GM12878 (cell line): ENCODE measurements around the gene MGME1. TPM values are rescaled to one million over a fixed set of nuclear protein-coding genes. Genes with fewer than 3 reads are reported as not detected.

Experiments used
- CBFB ChIP-seq: IDR thresholded peaks from 2 replicates; pipeline ENCODE4 v1.6.1; 2016; ENCODE audit warnings: antibody characterized with exemption, low read depth
- CBX5 ChIP-seq: sonication (generic); IDR thresholded peaks from 2 replicates; pipeline ENCODE4 v1.6.1; 2016; ENCODE audit warnings: low read depth, moderate library complexity, mild to moderate bottlenecking, inconsistent platforms
- CEBPZ ChIP-seq: fragments of 150-350 bp; IDR thresholded peaks from 2 replicates; pipeline ENCODE4 v1.6.1; 2016; ENCODE audit warnings: low read depth, low read length
- FOS ChIP-seq: IDR thresholded peaks from 3 replicates; pipeline ENCODE4 v1.6.1; 2011; ENCODE audit warnings: borderline replicate concordance; ENCODE audit not compliant: insufficient read length; ENCODE audit errors: extremely low read depth
- JUND ChIP-seq: IDR thresholded peaks from 2 replicates; pipeline ENCODE4 v1.6.1; 2012; ENCODE audit warnings: low read depth, mild to moderate bottlenecking, low read length, improper control_type of control experiment, moderate library complexity
- KDM1A ChIP-seq: fragments of 200-600 bp; sonication (generic); IDR thresholded peaks from 2 replicates; pipeline ENCODE4 v1.6.1; 2016; ENCODE audit warnings: borderline replicate concordance
- MEF2B ChIP-seq: fragments of 450-650 bp; IDR thresholded peaks from 2 replicates; pipeline ENCODE4 v1.6.1; 2018; ENCODE audit warnings: mild to moderate bottlenecking, moderate library complexity; ENCODE audit not compliant: partially characterized antibody, poor library complexity, severe bottlenecking
- NR2C2 ChIP-seq: IDR thresholded peaks from 2 replicates; pipeline ENCODE4 v1.6.1; 2011; ENCODE audit warnings: borderline replicate concordance, low read depth; ENCODE audit not compliant: control insufficient read depth, insufficient read length
- RELA ChIP-seq: fragments of 450-650 bp; IDR thresholded peaks from 2 replicates; pipeline ENCODE4 v1.8.0; 2014; ENCODE audit warnings: borderline replicate concordance; ENCODE audit not compliant: partially characterized antibody
- YBX1 ChIP-seq: fragments of 450-650 bp; IDR thresholded peaks from 2 replicates; pipeline ENCODE4 v1.6.1; 2016; ENCODE audit warnings: antibody characterized with exemption
- YY1 ChIP-seq: IDR thresholded peaks from 2 replicates; pipeline ENCODE4 v1.6.1; 2011; ENCODE audit warnings: low read depth, mild to moderate bottlenecking, low read length
- polyA plus RNA-seq, 11 experiments: library from polyadenylated mRNA; depleted of rRNA in 4 of 11; unstranded in 6 of 11; stranded (reverse) in 5 of 11; fragments of >200 nt; fragmentation: Nextera tagmentation in 4 of 11; fragmentation: Illumina TruSeq in 1 of 11; extraction: Ambion mirVana in 4 of 11; extraction: Trizol in 1 of 11; gene quantifications; 1 replicate in 1 of 11; 2 replicates in 10 of 11; pipeline versions ENCODE4 v1.2.1 to v1.2.3, GENCODE V29; 2011 to 2016; ENCODE audit warnings: inconsistent platforms in 2 of 11, missing spikeins in 2 of 11, low read depth in 1 of 11
- total RNA-seq, 4 experiments: library from RNA; depleted of rRNA in 3 of 4; stranded (reverse); fragments of >200 nt in 3 of 4; fragmentation: Illumina TruSeq in 1 of 4; extraction: Trizol in 1 of 4; gene quantifications; 2 replicates each; pipeline versions ENCODE4 v1.2.1 to v1.2.3, GENCODE V29; 2013 to 2021
- TF ChIP-seq, protein P1 (sequence below): fragments of 450-650 bp; IDR thresholded peaks from 2 replicates; pipeline ENCODE4 v1.6.1; 2016; ENCODE audit warnings: mild to moderate bottlenecking, moderate library complexity, borderline replicate concordance
- TF ChIP-seq, protein P2 (sequence below): IDR thresholded peaks from 2 replicates; pipeline ENCODE4 v1.6.1; 2012; ENCODE audit warnings: mild to moderate bottlenecking, low read depth, low read length
- TF ChIP-seq, protein P3 (sequence below): fragments of 450-650 bp; IDR thresholded peaks from 2 replicates; pipeline ENCODE4 v1.6.1; 2017; ENCODE audit warnings: borderline replicate concordance
- TF ChIP-seq, protein P4 (sequence below): fragments of 450-650 bp; IDR thresholded peaks from 2 replicates; pipeline ENCODE4 v1.6.1; 2017; ENCODE audit warnings: mild to moderate bottlenecking

Gene MGME1
- total and polyA plus RNA-seq, 10 of the 15 experiments (the other 5 are each of a cell fraction or from before 2014, with no cell fraction given), result 13.4 to 44.8 (median 30.6) TPM

DNA sequence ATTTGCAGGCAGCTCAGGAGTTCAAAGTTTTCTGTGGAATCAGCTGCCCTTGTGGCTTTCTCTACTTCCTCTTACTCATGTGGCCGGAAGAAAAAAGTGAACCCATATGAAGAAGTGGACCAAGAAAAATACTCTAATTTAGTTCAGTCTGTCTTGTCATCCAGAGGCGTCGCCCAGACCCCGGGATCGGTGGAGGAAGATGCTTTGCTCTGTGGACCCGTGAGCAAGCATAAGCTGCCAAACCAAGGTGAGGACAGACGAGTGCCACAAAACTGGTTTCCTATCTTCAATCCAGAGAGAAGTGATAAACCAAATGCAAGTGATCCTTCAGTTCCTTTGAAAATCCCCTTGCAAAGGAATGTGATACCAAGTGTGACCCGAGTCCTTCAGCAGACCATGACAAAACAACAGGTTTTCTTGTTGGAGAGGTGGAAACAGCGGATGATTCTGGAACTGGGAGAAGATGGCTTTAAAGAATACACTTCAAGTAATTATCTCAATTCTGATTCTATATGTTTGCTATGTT lies 1.1 kb downstream of the MGME1 start (continued):
- TF ChIP-seq, protein P1, sequence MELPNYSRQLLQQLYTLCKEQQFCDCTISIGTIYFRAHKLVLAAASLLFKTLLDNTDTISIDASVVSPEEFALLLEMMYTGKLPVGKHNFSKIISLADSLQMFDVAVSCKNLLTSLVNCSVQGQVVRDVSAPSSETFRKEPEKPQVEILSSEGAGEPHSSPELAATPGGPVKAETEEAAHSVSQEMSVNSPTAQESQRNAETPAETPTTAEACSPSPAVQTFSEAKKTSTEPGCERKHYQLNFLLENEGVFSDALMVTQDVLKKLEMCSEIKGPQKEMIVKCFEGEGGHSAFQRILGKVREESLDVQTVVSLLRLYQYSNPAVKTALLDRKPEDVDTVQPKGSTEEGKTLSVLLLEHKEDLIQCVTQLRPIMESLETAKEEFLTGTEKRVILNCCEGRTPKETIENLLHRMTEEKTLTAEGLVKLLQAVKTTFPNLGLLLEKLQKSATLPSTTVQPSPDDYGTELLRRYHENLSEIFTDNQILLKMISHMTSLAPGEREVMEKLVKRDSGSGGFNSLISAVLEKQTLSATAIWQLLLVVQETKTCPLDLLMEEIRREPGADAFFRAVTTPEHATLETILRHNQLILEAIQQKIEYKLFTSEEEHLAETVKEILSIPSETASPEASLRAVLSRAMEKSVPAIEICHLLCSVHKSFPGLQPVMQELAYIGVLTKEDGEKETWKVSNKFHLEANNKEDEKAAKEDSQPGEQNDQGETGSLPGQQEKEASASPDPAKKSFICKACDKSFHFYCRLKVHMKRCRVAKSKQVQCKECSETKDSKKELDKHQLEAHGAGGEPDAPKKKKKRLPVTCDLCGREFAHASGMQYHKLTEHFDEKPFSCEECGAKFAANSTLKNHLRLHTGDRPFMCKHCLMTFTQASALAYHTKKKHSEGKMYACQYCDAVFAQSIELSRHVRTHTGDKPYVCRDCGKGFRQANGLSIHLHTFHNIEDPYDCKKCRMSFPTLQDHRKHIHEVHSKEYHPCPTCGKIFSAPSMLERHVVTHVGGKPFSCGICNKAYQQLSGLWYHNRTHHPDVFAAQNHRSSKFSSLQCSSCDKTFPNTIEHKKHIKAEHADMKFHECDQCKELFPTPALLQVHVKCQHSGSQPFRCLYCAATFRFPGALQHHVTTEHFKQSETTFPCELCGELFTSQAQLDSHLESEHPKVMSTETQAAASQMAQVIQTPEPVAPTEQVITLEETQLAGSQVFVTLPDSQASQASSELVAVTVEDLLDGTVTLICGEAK, result peak; percentile 46; the same call in 1 of the 2 replicates
- TF ChIP-seq CBX5, result no peak
- TF ChIP-seq, protein P2, sequence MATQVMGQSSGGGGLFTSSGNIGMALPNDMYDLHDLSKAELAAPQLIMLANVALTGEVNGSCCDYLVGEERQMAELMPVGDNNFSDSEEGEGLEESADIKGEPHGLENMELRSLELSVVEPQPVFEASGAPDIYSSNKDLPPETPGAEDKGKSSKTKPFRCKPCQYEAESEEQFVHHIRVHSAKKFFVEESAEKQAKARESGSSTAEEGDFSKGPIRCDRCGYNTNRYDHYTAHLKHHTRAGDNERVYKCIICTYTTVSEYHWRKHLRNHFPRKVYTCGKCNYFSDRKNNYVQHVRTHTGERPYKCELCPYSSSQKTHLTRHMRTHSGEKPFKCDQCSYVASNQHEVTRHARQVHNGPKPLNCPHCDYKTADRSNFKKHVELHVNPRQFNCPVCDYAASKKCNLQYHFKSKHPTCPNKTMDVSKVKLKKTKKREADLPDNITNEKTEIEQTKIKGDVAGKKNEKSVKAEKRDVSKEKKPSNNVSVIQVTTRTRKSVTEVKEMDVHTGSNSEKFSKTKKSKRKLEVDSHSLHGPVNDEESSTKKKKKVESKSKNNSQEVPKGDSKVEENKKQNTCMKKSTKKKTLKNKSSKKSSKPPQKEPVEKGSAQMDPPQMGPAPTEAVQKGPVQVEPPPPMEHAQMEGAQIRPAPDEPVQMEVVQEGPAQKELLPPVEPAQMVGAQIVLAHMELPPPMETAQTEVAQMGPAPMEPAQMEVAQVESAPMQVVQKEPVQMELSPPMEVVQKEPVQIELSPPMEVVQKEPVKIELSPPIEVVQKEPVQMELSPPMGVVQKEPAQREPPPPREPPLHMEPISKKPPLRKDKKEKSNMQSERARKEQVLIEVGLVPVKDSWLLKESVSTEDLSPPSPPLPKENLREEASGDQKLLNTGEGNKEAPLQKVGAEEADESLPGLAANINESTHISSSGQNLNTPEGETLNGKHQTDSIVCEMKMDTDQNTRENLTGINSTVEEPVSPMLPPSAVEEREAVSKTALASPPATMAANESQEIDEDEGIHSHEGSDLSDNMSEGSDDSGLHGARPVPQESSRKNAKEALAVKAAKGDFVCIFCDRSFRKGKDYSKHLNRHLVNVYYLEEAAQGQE, result no peak
- TF ChIP-seq, protein P3, sequence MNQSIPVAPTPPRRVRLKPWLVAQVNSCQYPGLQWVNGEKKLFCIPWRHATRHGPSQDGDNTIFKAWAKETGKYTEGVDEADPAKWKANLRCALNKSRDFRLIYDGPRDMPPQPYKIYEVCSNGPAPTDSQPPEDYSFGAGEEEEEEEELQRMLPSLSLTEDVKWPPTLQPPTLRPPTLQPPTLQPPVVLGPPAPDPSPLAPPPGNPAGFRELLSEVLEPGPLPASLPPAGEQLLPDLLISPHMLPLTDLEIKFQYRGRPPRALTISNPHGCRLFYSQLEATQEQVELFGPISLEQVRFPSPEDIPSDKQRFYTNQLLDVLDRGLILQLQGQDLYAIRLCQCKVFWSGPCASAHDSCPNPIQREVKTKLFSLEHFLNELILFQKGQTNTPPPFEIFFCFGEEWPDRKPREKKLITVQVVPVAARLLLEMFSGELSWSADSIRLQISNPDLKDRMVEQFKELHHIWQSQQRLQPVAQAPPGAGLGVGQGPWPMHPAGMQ, result no peak
- no peak for TF ChIP-seq JUND
- no peak for TF ChIP-seq RELA
- TF ChIP-seq CBFB, result peak; percentile 68; the same call in 1 of the 2 replicates
- TF ChIP-seq, protein P4, sequence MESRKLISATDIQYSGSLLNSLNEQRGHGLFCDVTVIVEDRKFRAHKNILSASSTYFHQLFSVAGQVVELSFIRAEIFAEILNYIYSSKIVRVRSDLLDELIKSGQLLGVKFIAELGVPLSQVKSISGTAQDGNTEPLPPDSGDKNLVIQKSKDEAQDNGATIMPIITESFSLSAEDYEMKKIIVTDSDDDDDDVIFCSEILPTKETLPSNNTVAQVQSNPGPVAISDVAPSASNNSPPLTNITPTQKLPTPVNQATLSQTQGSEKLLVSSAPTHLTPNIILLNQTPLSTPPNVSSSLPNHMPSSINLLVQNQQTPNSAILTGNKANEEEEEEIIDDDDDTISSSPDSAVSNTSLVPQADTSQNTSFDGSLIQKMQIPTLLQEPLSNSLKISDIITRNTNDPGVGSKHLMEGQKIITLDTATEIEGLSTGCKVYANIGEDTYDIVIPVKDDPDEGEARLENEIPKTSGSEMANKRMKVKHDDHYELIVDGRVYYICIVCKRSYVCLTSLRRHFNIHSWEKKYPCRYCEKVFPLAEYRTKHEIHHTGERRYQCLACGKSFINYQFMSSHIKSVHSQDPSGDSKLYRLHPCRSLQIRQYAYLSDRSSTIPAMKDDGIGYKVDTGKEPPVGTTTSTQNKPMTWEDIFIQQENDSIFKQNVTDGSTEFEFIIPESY, result no peak
- no peak for TF ChIP-seq CEBPZ
- TF ChIP-seq NR2C2, result no peak
- no peak for TF ChIP-seq KDM1A
- no peak for TF ChIP-seq YBX1
- no peak for TF ChIP-seq MEF2B
- no peak for TF ChIP-seq YY1
- TF ChIP-seq FOS, result no peak
